ENCODE results near the gene RFC3.

GRCh38 chr13:33794576-33794975 is 23.4 kb upstream of the RFC3 start:
- TF ChIP-seq, protein P1, sequence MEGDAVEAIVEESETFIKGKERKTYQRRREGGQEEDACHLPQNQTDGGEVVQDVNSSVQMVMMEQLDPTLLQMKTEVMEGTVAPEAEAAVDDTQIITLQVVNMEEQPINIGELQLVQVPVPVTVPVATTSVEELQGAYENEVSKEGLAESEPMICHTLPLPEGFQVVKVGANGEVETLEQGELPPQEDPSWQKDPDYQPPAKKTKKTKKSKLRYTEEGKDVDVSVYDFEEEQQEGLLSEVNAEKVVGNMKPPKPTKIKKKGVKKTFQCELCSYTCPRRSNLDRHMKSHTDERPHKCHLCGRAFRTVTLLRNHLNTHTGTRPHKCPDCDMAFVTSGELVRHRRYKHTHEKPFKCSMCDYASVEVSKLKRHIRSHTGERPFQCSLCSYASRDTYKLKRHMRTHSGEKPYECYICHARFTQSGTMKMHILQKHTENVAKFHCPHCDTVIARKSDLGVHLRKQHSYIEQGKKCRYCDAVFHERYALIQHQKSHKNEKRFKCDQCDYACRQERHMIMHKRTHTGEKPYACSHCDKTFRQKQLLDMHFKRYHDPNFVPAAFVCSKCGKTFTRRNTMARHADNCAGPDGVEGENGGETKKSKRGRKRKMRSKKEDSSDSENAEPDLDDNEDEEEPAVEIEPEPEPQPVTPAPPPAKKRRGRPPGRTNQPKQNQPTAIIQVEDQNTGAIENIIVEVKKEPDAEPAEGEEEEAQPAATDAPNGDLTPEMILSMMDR (IDR thresholded peaks at IDR 0.05): no peak
- TF ChIP-seq POLR2AphosphoS5 (IDR thresholded peaks at IDR 0.05): peak in 1 of 3 donors; percentile 46
